GM12891 (cell line): Measurements from ENCODE around the gene ARHGAP9.

Source experiments
- POLR2A ChIP-seq: IDR thresholded peaks from 2 replicates; pipeline ENCODE4 v1.6.1; 2011; ENCODE audit warnings: low read depth, low read length, control low read depth
- POLR2AphosphoS5 ChIP-seq: IDR thresholded peaks from 2 replicates; pipeline ENCODE4 v1.6.1; 2011; ENCODE audit warnings: low read depth, low read length, control low read depth
- SPI1 ChIP-seq: IDR thresholded peaks from 2 replicates; pipeline ENCODE4 v1.6.1; 2011; ENCODE audit warnings: low read depth, low read length, control low read depth
- TAF1 ChIP-seq: IDR thresholded peaks from 2 replicates; pipeline ENCODE4 v1.6.1; 2011; ENCODE audit warnings: low read depth, low read length, control low read depth

DNA sequence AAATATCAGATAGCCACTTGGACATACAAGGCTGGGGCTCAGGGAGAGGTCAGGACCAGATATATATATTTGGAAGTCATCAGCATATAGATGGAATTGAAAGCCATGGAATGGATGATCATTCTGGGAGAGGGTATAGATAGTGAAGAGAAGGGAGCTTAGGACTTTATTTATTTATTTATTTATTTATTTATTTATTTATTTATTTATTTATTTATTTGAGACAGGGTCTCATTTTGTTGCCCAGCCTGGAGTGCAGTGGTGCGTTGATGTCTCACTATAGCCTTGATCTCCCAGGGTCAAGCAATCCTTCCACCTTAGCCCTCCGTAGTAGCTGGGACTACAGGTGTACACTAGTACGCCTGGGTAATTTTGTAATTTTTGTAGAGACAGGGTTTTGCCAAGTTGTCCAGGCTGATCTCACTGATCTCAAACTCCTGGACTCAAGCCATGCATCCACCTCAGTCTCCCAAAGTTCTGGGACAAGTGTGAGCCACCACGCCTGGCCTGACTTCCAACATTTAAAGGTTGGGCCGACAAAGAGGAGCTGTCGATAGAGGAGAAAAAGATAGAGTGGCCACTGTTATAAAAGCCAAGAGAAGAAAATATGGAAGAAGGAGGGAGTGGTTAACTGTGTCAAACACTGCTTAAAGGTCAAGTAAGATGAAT, 33.2 kb downstream of the ARHGAP9 start:
- TF ChIP-seq POLR2A = no peak
- no peak for TF ChIP-seq POLR2AphosphoS5
- no peak for TF ChIP-seq TAF1
- no peak for TF ChIP-seq SPI1
